WTC11 (cell line): ENCODE measurements around the gene MTUS2.

ENCODE experiments used
- CBFB ChIP-seq: sonication (generic); formaldehyde crosslinking; IDR thresholded peaks from 2 replicates; pipeline ENCODE4 v1.8.1; 2022; ENCODE audit warnings: mild to moderate bottlenecking, low read depth, missing genetic modification reagents
- IRF2 ChIP-seq: sonication (generic); formaldehyde crosslinking; IDR thresholded peaks from 2 replicates; pipeline ENCODE4 v1.8.0; 2022; ENCODE audit warnings: low read depth, missing genetic modification reagents, borderline replicate concordance
- NR2C2 ChIP-seq: sonication (generic); formaldehyde crosslinking; IDR thresholded peaks from 2 replicates; pipeline ENCODE4 v1.8.0; 2022; ENCODE audit warnings: mild to moderate bottlenecking, missing genetic modification reagents
- TF ChIP-seq, protein P1 (sequence below): fragments of 200-600 bp; IDR thresholded peaks from 2 replicates; pipeline ENCODE4 v1.8.0; 2022; ENCODE audit warnings: antibody characterized with exemption
- TF ChIP-seq, protein P2 (sequence below): sonication (generic); formaldehyde crosslinking; IDR thresholded peaks from 2 replicates; pipeline ENCODE4 v1.8.1; 2022; ENCODE audit warnings: missing genetic modification reagents, borderline replicate concordance
- TF ChIP-seq, protein P3 (sequence below): sonication (generic); formaldehyde crosslinking; IDR thresholded peaks from 2 replicates; pipeline ENCODE4 v1.8.0; 2022; ENCODE audit warnings: mild to moderate bottlenecking, missing genetic modification reagents
- TF ChIP-seq, protein P4 (sequence below): sonication (generic); formaldehyde crosslinking; IDR thresholded peaks from 2 replicates; pipeline ENCODE4 v1.8.1; 2022; ENCODE audit warnings: low read depth, mild to moderate bottlenecking, moderate library complexity, missing genetic modification reagents, borderline replicate concordance
- TF ChIP-seq, protein P5 (sequence below): sonication (generic); formaldehyde crosslinking; IDR thresholded peaks from 2 replicates; pipeline ENCODE4 v1.8.1; 2023; ENCODE audit warnings: mild to moderate bottlenecking, missing genetic modification reagents, moderate library complexity

DNA sequence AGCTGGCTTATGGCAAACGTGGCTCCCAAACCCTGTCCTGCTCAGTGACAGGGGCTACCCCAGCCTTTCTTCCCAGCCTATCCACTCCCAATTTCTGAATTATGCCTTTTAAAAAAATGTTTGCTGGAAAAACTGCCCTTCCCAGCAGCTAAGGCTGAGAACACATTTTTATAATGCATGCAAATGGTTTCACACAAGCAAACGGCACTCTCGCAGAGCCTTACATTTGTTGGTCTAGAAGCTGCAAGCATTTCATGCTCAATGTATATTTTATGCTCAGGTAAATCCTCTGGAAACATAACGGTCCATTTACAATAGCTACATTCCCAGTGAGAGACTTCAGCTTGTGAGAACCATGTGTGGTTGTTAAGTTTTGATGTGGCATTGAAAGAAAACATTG is 713.9 kb downstream of the MTUS2 start:
- TF ChIP-seq, protein P1, sequence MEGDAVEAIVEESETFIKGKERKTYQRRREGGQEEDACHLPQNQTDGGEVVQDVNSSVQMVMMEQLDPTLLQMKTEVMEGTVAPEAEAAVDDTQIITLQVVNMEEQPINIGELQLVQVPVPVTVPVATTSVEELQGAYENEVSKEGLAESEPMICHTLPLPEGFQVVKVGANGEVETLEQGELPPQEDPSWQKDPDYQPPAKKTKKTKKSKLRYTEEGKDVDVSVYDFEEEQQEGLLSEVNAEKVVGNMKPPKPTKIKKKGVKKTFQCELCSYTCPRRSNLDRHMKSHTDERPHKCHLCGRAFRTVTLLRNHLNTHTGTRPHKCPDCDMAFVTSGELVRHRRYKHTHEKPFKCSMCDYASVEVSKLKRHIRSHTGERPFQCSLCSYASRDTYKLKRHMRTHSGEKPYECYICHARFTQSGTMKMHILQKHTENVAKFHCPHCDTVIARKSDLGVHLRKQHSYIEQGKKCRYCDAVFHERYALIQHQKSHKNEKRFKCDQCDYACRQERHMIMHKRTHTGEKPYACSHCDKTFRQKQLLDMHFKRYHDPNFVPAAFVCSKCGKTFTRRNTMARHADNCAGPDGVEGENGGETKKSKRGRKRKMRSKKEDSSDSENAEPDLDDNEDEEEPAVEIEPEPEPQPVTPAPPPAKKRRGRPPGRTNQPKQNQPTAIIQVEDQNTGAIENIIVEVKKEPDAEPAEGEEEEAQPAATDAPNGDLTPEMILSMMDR, result no peak
- TF ChIP-seq, protein P2, sequence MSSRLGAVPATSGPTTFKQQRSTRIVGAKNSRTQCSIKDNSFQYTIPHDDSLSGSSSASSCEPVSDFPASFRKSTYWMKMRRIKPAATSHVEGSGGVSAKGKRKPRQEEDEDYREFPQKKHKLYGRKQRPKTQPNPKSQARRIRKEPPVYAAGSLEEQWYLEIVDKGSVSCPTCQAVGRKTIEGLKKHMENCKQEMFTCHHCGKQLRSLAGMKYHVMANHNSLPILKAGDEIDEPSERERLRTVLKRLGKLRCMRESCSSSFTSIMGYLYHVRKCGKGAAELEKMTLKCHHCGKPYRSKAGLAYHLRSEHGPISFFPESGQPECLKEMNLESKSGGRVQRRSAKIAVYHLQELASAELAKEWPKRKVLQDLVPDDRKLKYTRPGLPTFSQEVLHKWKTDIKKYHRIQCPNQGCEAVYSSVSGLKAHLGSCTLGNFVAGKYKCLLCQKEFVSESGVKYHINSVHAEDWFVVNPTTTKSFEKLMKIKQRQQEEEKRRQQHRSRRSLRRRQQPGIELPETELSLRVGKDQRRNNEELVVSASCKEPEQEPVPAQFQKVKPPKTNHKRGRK, result no peak
- TF ChIP-seq, protein P3, sequence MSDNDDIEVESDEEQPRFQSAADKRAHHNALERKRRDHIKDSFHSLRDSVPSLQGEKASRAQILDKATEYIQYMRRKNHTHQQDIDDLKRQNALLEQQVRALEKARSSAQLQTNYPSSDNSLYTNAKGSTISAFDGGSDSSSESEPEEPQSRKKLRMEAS (CRISPR knock-in tag), result no peak
- TF ChIP-seq IRF2 (CRISPR knock-in tag) (no peak), NR2C2 (CRISPR knock-in tag) (no peak), CBFB (CRISPR knock-in tag) (no peak)
- TF ChIP-seq, protein P4, sequence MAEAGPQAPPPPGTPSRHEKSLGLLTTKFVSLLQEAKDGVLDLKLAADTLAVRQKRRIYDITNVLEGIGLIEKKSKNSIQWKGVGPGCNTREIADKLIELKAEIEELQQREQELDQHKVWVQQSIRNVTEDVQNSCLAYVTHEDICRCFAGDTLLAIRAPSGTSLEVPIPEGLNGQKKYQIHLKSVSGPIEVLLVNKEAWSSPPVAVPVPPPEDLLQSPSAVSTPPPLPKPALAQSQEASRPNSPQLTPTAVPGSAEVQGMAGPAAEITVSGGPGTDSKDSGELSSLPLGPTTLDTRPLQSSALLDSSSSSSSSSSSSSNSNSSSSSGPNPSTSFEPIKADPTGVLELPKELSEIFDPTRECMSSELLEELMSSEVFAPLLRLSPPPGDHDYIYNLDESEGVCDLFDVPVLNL, result no peak
- TF ChIP-seq, protein P5, sequence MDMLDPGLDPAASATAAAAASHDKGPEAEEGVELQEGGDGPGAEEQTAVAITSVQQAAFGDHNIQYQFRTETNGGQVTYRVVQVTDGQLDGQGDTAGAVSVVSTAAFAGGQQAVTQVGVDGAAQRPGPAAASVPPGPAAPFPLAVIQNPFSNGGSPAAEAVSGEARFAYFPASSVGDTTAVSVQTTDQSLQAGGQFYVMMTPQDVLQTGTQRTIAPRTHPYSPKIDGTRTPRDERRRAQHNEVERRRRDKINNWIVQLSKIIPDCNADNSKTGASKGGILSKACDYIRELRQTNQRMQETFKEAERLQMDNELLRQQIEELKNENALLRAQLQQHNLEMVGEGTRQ (CRISPR knock-in tag), result no peak
